IPS-NIHi7 (cell line): ENCODE results near the gene OPA1.

ENCODE experiments used
- DNase-seq: peaks from one replicate; pipeline ENCODE4 v3.0.0; 2012; ENCODE audit warnings: mixed read lengths; ENCODE audit errors: extremely low spot score

The OPA1 gene, protein sequence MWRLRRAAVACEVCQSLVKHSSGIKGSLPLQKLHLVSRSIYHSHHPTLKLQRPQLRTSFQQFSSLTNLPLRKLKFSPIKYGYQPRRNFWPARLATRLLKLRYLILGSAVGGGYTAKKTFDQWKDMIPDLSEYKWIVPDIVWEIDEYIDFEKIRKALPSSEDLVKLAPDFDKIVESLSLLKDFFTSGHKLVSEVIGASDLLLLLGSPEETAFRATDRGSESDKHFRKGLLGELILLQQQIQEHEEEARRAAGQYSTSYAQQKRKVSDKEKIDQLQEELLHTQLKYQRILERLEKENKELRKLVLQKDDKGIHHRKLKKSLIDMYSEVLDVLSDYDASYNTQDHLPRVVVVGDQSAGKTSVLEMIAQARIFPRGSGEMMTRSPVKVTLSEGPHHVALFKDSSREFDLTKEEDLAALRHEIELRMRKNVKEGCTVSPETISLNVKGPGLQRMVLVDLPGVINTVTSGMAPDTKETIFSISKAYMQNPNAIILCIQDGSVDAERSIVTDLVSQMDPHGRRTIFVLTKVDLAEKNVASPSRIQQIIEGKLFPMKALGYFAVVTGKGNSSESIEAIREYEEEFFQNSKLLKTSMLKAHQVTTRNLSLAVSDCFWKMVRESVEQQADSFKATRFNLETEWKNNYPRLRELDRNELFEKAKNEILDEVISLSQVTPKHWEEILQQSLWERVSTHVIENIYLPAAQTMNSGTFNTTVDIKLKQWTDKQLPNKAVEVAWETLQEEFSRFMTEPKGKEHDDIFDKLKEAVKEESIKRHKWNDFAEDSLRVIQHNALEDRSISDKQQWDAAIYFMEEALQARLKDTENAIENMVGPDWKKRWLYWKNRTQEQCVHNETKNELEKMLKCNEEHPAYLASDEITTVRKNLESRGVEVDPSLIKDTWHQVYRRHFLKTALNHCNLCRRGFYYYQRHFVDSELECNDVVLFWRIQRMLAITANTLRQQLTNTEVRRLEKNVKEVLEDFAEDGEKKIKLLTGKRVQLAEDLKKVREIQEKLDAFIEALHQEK

DNA sequence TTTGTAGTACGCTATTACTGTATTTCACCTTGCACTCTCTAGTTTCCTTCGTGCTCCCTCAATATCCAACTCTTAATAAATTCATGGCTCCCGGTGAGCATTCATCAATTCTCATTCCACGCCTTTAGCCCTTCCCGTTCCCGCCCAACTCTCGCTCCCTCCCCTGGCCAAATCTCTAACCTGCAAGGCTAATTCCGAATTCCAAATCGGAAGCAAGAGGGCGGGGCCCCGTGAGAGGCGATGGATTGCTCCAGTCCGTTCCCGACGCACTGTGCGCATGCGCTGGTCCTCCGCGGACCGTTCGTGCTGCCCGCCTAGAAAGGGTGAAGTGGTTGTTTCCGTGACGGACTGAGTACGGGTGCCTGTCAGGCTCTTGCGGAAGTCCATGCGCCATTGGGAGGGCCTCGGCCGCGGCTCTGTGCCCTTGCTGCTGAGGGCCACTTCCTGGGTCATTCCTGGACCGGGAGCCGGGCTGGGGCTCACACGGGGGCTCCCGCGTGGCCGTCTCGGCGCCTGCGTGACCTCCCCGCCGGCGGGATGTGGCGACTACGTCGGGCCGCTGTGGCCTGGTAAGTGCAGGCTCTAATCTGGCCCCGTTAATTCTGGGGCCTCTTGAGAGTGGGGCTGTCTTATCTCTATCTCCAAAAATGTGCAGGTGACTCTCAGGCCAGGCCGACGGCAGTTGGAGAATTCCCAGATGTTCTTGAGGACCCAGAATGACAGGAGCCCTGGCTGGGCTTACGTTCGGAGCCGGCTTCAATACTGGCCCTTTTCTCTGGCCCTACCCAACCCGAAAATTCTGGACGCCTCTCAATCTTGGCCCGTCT lies at the start of gene OPA1:
Gene OPA1, plus strand, starts transcription at position 368 of the 827 bp plus-strand sequence. Its CDS starts 170 bp downstream, at position 538.
- DNase-seq: peak; percentile 99

- no peak for DNase-seq
Measured at GRCh38 chr3:193544289-193544688, 48.7 kb upstream of the OPA1 start.

DNA sequence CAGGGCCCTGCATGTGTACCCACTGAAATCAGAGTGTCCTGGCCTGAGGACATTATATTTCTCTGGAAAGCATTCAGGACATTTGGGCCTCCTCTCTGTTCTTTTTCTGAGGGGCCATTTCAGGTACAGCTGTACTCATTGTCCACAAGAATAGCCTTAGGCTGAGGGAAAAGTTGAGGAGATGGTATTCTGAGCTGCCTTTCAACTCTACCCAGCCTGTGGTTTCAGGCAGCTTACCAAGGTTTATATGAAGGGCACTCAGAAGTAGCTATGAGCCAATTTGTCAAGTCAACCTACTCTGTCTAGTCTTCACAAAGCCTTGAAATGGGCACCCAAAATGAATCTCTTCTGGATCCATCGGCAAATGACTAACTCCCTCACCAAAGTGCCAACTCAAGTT lies 47.7 kb upstream of the OPA1 start:
- no peak for DNase-seq

DNA sequence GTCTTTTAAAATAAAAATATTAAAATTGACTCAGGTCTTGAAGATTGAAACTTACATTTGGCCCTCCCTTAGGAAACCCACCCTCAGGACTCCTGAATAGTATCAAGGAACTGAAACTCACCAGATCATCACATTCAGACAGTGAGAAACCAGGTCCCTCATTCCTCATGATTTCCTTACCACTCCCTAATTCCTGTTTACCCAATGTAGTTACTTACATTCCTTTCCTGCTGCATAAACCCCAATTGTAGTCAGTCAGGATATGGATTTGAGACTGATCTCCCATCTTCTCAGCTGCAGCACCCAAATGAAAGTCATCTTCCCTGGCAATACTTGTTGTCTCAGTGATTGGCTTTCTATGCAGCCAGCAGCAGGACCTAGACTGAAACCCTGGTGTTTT lies 46.9 kb upstream of the OPA1 start:
- DNase-seq: no peak

DNA sequence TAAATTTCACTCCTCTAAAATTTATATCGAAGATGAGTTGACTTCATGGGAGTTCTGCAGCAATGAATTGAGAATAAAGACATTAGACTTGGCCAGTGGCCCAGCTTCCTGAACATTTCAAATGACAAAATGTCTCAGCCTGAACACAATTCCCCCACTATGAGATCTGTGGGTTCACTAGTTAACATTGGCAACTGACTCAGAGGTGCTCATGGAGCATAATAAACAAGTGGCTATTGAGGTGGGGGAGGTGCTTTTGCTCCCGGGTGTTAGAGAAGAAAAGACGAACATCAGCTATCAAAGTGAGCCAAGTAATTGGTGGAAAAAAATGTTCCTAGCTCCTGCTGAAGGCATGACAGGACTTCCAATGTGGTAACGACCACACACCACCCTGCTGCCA lies 44.6 kb upstream of the OPA1 start:
- DNase-seq: peak; percentile 9

- DNase-seq: no peak
Measured at GRCh38 chr3:193552923-193553322, 40.1 kb upstream of the OPA1 start.

GRCh38 chr3:193553586-193553985 lies 39.4 kb upstream of the OPA1 start:
- no peak for DNase-seq

DNA sequence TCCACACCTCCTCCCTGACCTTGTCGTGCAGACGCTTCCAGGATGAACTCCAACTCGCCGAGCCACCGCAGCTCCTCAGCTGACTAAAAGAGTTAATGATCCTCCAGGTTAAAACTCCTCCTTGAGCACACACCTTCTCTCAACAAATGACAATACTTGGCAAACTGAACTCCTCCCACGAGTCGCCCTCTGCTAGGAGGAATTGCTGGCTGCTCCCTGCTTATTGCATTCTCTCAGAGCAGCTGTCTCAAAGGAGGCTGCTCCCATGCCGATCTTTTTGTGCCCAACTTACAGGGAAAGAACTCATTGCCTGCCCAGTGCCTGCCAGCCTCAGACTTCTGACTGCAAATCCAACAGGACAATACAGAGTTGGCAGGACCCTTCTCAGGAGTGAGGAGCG lies 38.2 kb upstream of the OPA1 start, which contains the start of gene ATP13A4:
Gene ATP13A4, minus strand, starts transcription at position 85 of the 400 bp plus-strand sequence. CDS start 96 bp downstream, outside the sequence.
- peak; percentile 48 for DNase-seq

GRCh38 chr3:193556841-193557240 lies 36.2 kb upstream of the OPA1 start:
- DNase-seq: no peak

- DNase-seq: no peak
Measured at GRCh38 chr3:193559100-193559499, 33.9 kb upstream of the OPA1 start.

- no peak for DNase-seq
Measured at GRCh38 chr3:193560091-193560490, 32.9 kb upstream of the OPA1 start.

DNA sequence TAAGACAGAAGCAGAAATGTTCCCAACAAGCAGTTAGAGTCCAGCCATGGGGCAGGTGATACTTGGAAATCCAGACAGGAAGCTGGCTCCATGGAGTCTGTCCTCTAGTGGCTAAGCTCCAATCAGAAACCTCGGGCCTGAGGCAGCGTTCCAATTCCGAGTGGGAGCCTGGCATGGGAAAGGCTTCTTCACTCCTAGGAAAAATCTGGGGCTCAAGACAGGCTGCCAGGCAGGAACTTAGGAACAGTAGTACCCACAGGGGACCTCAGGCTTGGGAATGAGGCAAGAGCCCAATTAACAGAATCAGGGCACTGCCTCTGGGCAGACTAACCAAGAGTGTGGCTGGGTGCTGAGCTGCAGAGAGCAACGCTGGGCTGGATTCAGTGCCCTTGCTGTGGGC lies 32.1 kb upstream of the OPA1 start:
- DNase-seq: no peak

- no peak for DNase-seq
Measured at GRCh38 chr3:193563426-193563825, 29.6 kb upstream of the OPA1 start.

DNA sequence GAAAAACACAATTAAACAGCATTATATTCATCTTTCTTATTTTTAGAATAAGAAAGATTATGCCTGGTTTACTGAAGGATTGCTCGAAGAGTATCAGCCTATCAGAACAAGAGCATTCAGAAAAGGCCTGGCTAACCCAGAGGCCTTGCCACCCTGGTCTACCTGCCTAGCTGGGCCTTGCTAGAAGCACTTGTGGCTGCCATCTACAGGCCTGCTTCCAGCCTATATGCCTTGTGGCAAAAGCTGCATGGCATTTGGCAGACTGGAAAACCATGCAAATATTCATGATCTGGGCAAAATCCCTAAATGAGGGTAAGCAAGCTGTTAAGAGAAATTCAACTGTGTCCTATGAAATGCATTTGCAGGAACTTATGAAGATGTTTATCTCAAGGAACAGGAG lies 29.0 kb upstream of the OPA1 start:
- peak; percentile 61 for DNase-seq

DNA sequence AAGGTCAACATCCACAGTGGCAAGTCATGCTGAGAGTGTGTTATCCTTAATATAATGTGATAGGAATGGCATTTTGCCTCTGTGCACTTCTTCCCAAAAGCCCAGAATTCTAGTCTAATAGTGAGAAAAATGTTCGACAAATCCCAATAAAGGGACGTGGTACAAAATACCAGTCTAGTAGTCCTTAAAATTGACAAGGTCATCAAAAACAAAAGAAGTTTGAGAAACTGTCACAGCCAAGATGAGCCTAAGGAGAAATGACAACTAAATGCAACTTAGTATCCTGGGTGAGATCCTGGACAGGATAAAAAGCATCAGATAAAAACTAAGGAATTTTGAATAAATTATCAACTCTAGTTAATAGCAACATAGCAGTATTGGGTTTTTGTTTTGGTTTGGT lies 23.9 kb upstream of the OPA1 start:
- no peak for DNase-seq

DNA sequence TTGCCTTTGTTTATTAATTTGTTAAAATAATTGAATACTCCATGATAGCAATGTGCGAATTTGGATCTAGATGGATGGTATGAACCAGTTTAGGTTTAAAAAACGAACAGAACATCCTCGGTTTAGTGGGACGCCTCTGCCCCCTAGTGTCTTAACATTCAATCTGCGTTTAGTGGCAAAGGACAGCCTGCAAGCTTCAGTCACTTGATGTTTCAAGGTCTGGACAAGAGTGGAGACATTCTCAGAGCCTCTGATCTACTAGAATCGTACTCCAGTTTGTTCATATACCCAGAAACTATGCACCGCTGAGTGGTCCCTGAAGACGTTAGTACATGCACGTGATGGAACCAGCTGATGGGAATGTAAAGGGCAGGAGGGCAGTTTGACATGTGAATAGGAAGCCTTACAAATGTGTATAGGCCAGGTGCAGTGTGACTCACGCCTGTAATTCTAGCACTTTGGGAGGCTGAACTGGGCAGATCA lies 20.5 kb upstream of the OPA1 start:
- DNase-seq: peak; percentile 71

- DNase-seq: no peak
Measured at GRCh38 chr3:193573403-193574191, 19.4 kb upstream of the OPA1 start.

DNA sequence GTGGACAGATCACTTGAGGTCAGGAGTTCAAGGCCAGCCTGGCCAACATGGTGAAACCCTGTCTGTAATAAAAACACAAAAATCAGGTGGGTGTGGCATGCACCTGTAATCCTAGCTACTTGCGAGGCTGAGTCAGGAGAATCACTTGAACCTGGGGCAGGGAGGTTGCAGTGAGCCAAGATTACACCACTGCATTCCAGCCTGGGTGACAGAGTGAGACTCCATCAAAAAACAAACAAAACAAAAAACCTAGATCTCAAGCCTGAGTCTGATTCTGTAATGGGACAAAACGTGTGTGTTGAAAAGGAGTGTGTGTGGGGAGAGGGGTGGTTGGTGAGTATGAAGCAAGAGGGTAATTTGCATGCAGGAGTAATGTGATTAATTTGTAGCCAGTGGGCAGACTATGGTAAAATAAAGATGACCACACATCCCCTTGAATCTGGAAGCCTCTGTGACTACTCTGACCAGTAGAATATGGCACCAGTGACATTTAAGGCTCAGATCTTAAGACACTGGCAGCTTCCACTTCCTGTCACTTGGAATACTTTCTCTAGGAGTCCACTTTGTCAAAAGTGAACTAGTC lies 18.4 kb upstream of the OPA1 start:
- no peak for DNase-seq

- DNase-seq: no peak
Measured at GRCh38 chr3:193585530-193585929, 7.5 kb upstream of the OPA1 start.

DNA sequence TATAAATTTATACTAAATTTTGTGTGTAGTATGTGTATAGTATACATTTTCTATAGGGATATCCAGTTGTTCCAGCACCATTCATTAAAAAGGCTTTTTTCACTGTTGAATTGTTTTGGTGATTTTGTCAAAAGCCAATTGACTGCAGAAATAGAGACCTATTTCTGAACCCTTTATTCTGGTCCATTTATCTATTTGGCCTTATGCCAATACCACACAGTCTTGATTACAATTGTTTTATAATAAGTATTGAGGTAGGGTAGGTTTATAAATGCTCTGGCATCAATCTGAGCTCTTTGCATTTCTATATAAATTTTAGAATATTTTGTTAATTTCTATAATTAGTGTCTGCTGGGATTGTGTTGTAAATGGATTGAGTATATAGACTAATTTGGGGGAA lies 6.5 kb upstream of the OPA1 start:
- no peak for DNase-seq
